A549 (cell line): Measurements from ENCODE around the gene CABCOCO1. TPM values are rescaled to one million over a fixed set of nuclear protein-coding genes. Genes with fewer than 3 reads are reported as not detected.

Experiments
- ATAC-seq, 2 experiments: fragments of 200-7000 bp in 1 of 2; fragments of >200 bp in 1 of 2; cut with Nextera tagmentation in 1 of 2; cut with Tn5 transposase in 1 of 2; 3 replicates each; pipeline versions ENCODE4 v1.8.0 to v1.9.1; 2018 to 2020; ENCODE audit warnings: mild to moderate bottlenecking in 1 of 2, moderate library complexity in 1 of 2
- CTCF ChIA-PET: fragments of 300-600 bp; sonication (Branson Sonifier 250); formaldehyde crosslinking; extraction: SDS; loops from one replicate; lab custom pipeline; 2021; ENCODE audit warnings: antibody characterized with exemption, inconsistent platforms; lab: Yijun Ruan, JAX
- POLR2A ChIA-PET: fragments of 350-600 bp; formaldehyde crosslinking; extraction: SDS; loops from one replicate; lab custom pipeline; 2021; ENCODE audit warnings: antibody characterized with exemption, inconsistent platforms; lab: Yijun Ruan, JAX
- DNase-seq, 2 experiments: peaks; one replicate each; pipeline versions ENCODE4 v3.0.0 to v3.0.0-alpha.2; 2011 to 2016; ENCODE audit warnings: low read depth in 1 of 2, low spot score in 1 of 2
- FAIRE-seq: peaks from 2 replicates; lab custom pipeline; 2011; peaks lifted over from hg19 to GRCh38; lab: Jason Lieb, UNC
- H3K27ac ChIP-seq, 2 experiments: fragments of >200 bp; sonication (Bioruptor Twin); formaldehyde crosslinking; 3 replicates each; pipeline ENCODE4 v1.5.1; 2016 to 2017
- H3K4me1 ChIP-seq: fragments of >200 bp; sonication (Bioruptor Twin); formaldehyde crosslinking; 3 replicates; pipeline ENCODE4 v1.6.1; 2016
- H3K4me2 ChIP-seq: fragments of >200 bp; sonication (Bioruptor Twin); formaldehyde crosslinking; 3 replicates; pipeline ENCODE4 v1.6.1; 2016
- H3K4me3 ChIP-seq: fragments of >200 bp; sonication (Bioruptor Twin); formaldehyde crosslinking; 3 replicates; pipeline ENCODE4 v1.5.1; 2016
- H3K9me3 ChIP-seq: fragments of >200 bp; sonication (Bioruptor Twin); formaldehyde crosslinking; 3 replicates; pipeline ENCODE4 v1.6.1; 2016
- ATOH8 ChIP-seq: fragments of 250-450 bp; sonication (Bioruptor Pico); IDR thresholded peaks from 2 replicates; pipeline ENCODE4 v1.5.0; 2020; ENCODE audit warnings: low read depth, mild to moderate bottlenecking, moderate library complexity
- CBX2 ChIP-seq: fragments of 200-600 bp; sonication (generic); IDR thresholded peaks from 2 replicates; pipeline ENCODE4 v1.6.1; 2016; ENCODE audit warnings: low read depth, mild to moderate bottlenecking, borderline replicate concordance
- E2F6 ChIP-seq: IDR thresholded peaks from 2 replicates; pipeline ENCODE4 v1.6.1; 2012; ENCODE audit warnings: low read depth, borderline replicate concordance
- EHF ChIP-seq: fragments of 250-450 bp; sonication (Bioruptor Pico); IDR thresholded peaks from 2 replicates; pipeline ENCODE4 v1.5.0; 2020; ENCODE audit warnings: mild to moderate bottlenecking
- FOSB ChIP-seq: fragments of 250-450 bp; sonication (Bioruptor Pico); IDR thresholded peaks from 2 replicates; pipeline ENCODE4 v1.5.0; 2020; ENCODE audit warnings: mild to moderate bottlenecking, moderate library complexity
- FOXS1 ChIP-seq: fragments of 250-450 bp; sonication (Bioruptor Pico); IDR thresholded peaks from 2 replicates; pipeline ENCODE4 v1.5.0; 2020; ENCODE audit warnings: mild to moderate bottlenecking, moderate library complexity
- GATA3 ChIP-seq: IDR thresholded peaks from 2 replicates; pipeline ENCODE4 v1.6.1; 2012; ENCODE audit warnings: borderline replicate concordance
- KDM5A ChIP-seq: fragments of 200-600 bp; sonication (generic); IDR thresholded peaks from 2 replicates; pipeline ENCODE4 v1.6.1; 2016; ENCODE audit warnings: antibody characterized with exemption, mild to moderate bottlenecking
- MYC ChIP-seq: IDR thresholded peaks from 2 replicates; pipeline ENCODE4 v1.6.1; 2012; ENCODE audit warnings: mild to moderate bottlenecking, inconsistent platforms, low read length, improper control_type of control experiment, borderline replicate concordance
- NPAS2 ChIP-seq: fragments of 250-450 bp; sonication (Bioruptor Pico); IDR thresholded peaks from 2 replicates; pipeline ENCODE4 v1.8.0; 2022; ENCODE audit warnings: mild to moderate bottlenecking, moderate library complexity, borderline replicate concordance
- POLR2A ChIP-seq: IDR thresholded peaks from 2 replicates; pipeline ENCODE4 v1.6.1; 2012; ENCODE audit warnings: mild to moderate bottlenecking, low read length
- POLR2AphosphoS2 ChIP-seq: conservative IDR thresholded peaks from 2 replicates; pipeline ENCODE4 v1.6.1; 2012; ENCODE audit warnings: low read length, improper control_type of control experiment, inconsistent platforms
- RARB ChIP-seq: fragments of 250-450 bp; sonication (Bioruptor Pico); IDR thresholded peaks from 2 replicates; pipeline ENCODE4 v1.8.0; 2021; ENCODE audit warnings: mild to moderate bottlenecking, moderate library complexity
- RCOR1 ChIP-seq: fragments of 150-350 bp; IDR thresholded peaks from 2 replicates; pipeline ENCODE4 v1.6.1; 2014; ENCODE audit warnings: antibody characterized with exemption, low read length, low read depth
- SMC3 ChIP-seq: fragments of >200 bp; sonication (Bioruptor Twin); formaldehyde crosslinking; IDR thresholded peaks from 3 replicates; pipeline ENCODE4 v1.6.1; 2018; ENCODE audit warnings: inconsistent platforms
- SREBF2 ChIP-seq: fragments of 450-650 bp; IDR thresholded peaks from 2 replicates; pipeline ENCODE4 v1.6.1; 2014; ENCODE audit warnings: mild to moderate bottlenecking, moderate library complexity
- TFCP2L1 ChIP-seq: fragments of 250-450 bp; sonication (Bioruptor Pico); IDR thresholded peaks from 2 replicates; pipeline ENCODE4 v1.5.0; 2021; ENCODE audit warnings: mild to moderate bottlenecking
- USF2 ChIP-seq: fragments of 450-650 bp; IDR thresholded peaks from 2 replicates; pipeline ENCODE4 v1.6.1; 2014; ENCODE audit warnings: antibody characterized with exemption
- ZC3H11A ChIP-seq: fragments of 450-650 bp; IDR thresholded peaks from 2 replicates; pipeline ENCODE4 v1.6.1; 2014; ENCODE audit warnings: antibody characterized with exemption, mild to moderate bottlenecking
- ZNF302 ChIP-seq: fragments of 250-450 bp; sonication (Bioruptor Pico); IDR thresholded peaks from 2 replicates; pipeline ENCODE4 v1.9.0; 2021; ENCODE audit warnings: inconsistent platforms, mild to moderate bottlenecking, moderate library complexity
- WGBS: methylation state at CpG from one replicate; pipeline ENCODE4 v1.1.6; 2017; ENCODE audit errors: missing lambda C conversion rate; 5-methylcytosine and 5-hydroxymethylcytosine counted together
- polyA plus RNA-seq, 4 experiments: library from polyadenylated mRNA; depleted of rRNA in 3 of 4; stranded (reverse); fragments of >200 nt; fragmentation: RNase III in 1 of 4; extraction: RNeasy Plus Mini Kit Qiagen cat#74134 plus additional on column Dnase treatment in 1 of 4; gene quantifications; 2 replicates in 3 of 4; 3 replicates in 1 of 4; pipeline ENCODE4 v1.2.3, GENCODE V29; 2011 to 2017
- TF ChIP-seq, protein P1 (sequence below): IDR thresholded peaks from 2 replicates; pipeline ENCODE4 v1.6.1; 2012
- TF ChIP-seq, protein P2 (sequence below): fragments of >200 bp; sonication (Bioruptor Twin); formaldehyde crosslinking; IDR thresholded peaks from 3 replicates; pipeline ENCODE4 v1.6.1; 2016
- TF ChIP-seq, protein P3 (sequence below): fragments of 250-450 bp; sonication (Bioruptor Pico); IDR thresholded peaks from 2 replicates; pipeline ENCODE4 v1.5.0; 2021; ENCODE audit warnings: mild to moderate bottlenecking, moderate library complexity, borderline replicate concordance
- TF ChIP-seq, protein P4 (sequence below): fragments of 150-350 bp; IDR thresholded peaks from 2 replicates; pipeline ENCODE4 v1.6.1; 2014; ENCODE audit warnings: low read depth, mild to moderate bottlenecking, low read length
- TF ChIP-seq, protein P5 (sequence below): fragments of >200 bp; sonication (Bioruptor Twin); formaldehyde crosslinking; IDR thresholded peaks from 3 replicates; pipeline ENCODE4 v1.5.1; 2016

The CABCOCO1 gene
- polyA plus RNA-seq, 2 of the 4 experiments (the other 2 are of a cell fraction), result 0.77 to 1.1 TPM

DNA sequence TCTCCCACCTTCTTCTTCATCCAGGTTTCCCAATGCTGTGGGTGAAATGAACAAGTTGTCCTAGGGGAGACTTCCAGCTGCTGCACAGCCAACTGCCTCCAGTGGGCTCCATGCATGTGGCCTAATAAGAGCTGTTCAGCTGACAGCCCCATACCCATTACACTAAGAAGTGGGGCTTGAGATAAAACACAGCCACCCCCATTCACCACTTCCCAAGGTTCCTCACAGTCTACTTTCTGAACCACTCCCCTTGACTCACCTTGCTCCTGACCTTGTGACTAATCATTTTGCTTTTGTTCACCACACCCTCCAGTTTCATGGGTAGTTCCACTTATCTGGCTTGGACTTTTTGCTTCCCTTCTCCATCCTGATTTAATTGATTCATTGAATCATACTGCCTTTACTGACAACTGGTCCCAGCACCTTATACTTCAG lies 119.3 kb downstream of the CABCOCO1 start:
- no peak overlapping the region for H3K4me2 ChIP-seq

DNA sequence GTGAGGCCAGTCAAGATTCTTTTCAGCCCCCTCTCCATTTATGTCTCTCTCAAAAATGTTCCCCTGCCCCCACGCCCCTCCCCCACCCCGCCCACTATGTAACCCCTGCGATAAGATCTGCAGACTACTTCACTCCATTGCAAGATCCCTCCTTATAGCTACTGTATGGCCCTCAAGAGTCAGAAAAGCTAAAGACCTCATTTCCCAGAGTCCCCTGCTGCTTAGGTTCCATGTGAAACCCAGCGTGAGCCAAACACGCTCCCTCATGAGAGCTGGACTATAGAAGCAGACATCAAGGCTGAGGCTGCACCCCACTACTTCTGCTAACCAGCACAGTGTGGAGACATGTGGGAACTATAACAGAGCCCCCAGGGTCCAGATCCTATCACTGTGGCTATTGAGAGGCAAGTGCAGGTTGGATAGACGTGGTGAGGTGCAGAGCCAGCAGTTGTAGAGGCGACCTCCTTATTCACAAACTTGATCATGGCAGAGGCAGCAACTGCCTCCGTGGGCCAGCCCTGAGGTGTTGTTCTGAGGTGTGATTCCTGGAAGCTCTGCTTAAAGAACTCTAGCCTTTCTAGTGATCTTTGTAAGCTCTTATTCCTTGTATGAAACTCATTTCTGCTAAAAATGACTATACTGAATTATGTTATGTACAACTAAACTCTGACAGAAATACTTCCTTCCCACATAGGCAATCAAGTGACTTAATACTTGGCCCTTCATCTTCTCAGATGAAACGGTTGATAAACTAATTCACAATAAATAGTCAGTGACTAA lies 121.8 kb downstream of the CABCOCO1 start:
- Histone ChIP-seq H3K9me3 (no peaks in the 10 kb centered on the region), H3K4me1 (peaks cover 19% of the 10 kb centered on the region; the same call in 2 of the 3 replicates), H3K4me2 (no peak overlapping the region), H3K4me3 (no peak overlapping the region), H3K27ac (no peak overlapping the region)
- no peak for ATAC-seq
- ChIA-PET POLR2A (no interaction called here), CTCF (interaction anchor here (0.6 to 0.7 kb wide), 2 partner anchors 12 to 392 kb away, joined by 3 read pairs; no protein-coding TSS in a partner anchor)
- WGBS, result 73% methylated on average over 9 of the region's 9 CpGs
- no peak for DNase-seq
- FAIRE-seq, result no peak
- TF ChIP-seq, protein P1, sequence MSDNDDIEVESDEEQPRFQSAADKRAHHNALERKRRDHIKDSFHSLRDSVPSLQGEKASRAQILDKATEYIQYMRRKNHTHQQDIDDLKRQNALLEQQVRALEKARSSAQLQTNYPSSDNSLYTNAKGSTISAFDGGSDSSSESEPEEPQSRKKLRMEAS, result no peak
- no peak for TF ChIP-seq RCOR1
- TF ChIP-seq ZC3H11A, result no peak
- TF ChIP-seq, protein P2, sequence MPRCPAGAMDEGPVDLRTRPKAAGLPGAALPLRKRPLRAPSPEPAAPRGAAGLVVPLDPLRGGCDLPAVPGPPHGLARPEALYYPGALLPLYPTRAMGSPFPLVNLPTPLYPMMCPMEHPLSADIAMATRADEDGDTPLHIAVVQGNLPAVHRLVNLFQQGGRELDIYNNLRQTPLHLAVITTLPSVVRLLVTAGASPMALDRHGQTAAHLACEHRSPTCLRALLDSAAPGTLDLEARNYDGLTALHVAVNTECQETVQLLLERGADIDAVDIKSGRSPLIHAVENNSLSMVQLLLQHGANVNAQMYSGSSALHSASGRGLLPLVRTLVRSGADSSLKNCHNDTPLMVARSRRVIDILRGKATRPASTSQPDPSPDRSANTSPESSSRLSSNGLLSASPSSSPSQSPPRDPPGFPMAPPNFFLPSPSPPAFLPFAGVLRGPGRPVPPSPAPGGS, result no peak
- TF ChIP-seq USF2, result no peak
- no peak for TF ChIP-seq GATA3
- no peak for TF ChIP-seq SMC3
- TF ChIP-seq SREBF2, result no peak
- TF ChIP-seq MYC, result no peak
- no peak for TF ChIP-seq NPAS2
- TF ChIP-seq CBX2, result no peak
- no peak for TF ChIP-seq FOXS1 (CRISPR knock-in tag)
- TF ChIP-seq KDM5A, result no peak

More for the DNA sequence above, 119.3 kb downstream of the CABCOCO1 start:
- no peak for TF ChIP-seq ATOH8 (CRISPR knock-in tag)
- no peak for TF ChIP-seq ZNF302 (CRISPR knock-in tag)
- no peak for TF ChIP-seq RARB (CRISPR knock-in tag)
- TF ChIP-seq, protein P1, result no peak
- TF ChIP-seq FOSB (CRISPR knock-in tag), result no peak
- TF ChIP-seq, protein P3, sequence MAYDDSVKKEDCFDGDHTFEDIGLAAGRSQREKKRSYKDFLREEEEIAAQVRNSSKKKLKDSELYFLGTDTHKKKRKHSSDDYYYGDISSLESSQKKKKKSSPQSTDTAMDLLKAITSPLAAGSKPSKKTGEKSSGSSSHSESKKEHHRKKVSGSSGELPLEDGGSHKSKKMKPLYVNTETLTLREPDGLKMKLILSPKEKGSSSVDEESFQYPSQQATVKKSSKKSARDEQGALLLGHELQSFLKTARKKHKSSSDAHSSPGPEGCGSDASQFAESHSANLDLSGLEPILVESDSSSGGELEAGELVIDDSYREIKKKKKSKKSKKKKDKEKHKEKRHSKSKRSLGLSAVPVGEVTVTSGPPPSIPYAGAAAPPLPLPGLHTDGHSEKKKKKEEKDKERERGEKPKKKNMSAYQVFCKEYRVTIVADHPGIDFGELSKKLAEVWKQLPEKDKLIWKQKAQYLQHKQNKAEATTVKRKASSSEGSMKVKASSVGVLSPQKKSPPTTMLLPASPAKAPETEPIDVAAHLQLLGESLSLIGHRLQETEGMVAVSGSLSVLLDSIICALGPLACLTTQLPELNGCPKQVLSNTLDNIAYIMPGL (CRISPR knock-in tag), result no peak
- TF ChIP-seq, protein P4, sequence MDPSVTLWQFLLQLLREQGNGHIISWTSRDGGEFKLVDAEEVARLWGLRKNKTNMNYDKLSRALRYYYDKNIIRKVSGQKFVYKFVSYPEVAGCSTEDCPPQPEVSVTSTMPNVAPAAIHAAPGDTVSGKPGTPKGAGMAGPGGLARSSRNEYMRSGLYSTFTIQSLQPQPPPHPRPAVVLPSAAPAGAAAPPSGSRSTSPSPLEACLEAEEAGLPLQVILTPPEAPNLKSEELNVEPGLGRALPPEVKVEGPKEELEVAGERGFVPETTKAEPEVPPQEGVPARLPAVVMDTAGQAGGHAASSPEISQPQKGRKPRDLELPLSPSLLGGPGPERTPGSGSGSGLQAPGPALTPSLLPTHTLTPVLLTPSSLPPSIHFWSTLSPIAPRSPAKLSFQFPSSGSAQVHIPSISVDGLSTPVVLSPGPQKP, result no peak
- TF ChIP-seq TFCP2L1 (CRISPR knock-in tag), result no peak
- TF ChIP-seq, protein P5, sequence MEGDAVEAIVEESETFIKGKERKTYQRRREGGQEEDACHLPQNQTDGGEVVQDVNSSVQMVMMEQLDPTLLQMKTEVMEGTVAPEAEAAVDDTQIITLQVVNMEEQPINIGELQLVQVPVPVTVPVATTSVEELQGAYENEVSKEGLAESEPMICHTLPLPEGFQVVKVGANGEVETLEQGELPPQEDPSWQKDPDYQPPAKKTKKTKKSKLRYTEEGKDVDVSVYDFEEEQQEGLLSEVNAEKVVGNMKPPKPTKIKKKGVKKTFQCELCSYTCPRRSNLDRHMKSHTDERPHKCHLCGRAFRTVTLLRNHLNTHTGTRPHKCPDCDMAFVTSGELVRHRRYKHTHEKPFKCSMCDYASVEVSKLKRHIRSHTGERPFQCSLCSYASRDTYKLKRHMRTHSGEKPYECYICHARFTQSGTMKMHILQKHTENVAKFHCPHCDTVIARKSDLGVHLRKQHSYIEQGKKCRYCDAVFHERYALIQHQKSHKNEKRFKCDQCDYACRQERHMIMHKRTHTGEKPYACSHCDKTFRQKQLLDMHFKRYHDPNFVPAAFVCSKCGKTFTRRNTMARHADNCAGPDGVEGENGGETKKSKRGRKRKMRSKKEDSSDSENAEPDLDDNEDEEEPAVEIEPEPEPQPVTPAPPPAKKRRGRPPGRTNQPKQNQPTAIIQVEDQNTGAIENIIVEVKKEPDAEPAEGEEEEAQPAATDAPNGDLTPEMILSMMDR, result no peak
- TF ChIP-seq KDM5A, result no peak
- TF ChIP-seq EHF (CRISPR knock-in tag), result no peak
- no peak for TF ChIP-seq E2F6
- no peak for TF ChIP-seq POLR2A
- TF ChIP-seq POLR2AphosphoS2, result no peak
- ChIA-PET CTCF (interaction anchor here (1.1 to 1.3 kb wide), 3 partner anchors 13 to 35 kb away, joined by 3 read pairs; no protein-coding TSS in a partner anchor), POLR2A (no interaction called here)
- no peak overlapping the region for H3K27ac ChIP-seq
- DNase-seq (no peak), ATAC-seq (no peak), FAIRE-seq (no peak)
- no peak overlapping the region for H3K4me3 ChIP-seq
- peaks cover 15% of the 10 kb centered on the region; the same call in 2 of the 3 replicates for H3K4me1 ChIP-seq
- H3K9me3 ChIP-seq, result no peaks in the 10 kb centered on the region
